Measurements from ENCODE around the gene PTRH2. TPM values are rescaled to one million over a fixed set of nuclear protein-coding genes. Genes with fewer than 3 reads are reported as not detected.
"Not testable (repeated sequence)": the region's sequence is repeated elsewhere in the genome, so short reads cannot be mapped to it uniquely, and the experiment has no call there.

Gene PTRH2
- total RNA-seq, 1 experiment from 2014 or later, result 40.8 TPM

- H3K18ac ChIP-seq (ENCODE audit: insufficient read length, low read depth, low read length), result no peak overlapping the region
- no peaks in the 10 kb centered on the region for H3K4me1 Mint-ChIP-seq
Observed at GRCh38 chr17:59666235-59666634, 41.0 kb downstream of the PTRH2 start.

DNA sequence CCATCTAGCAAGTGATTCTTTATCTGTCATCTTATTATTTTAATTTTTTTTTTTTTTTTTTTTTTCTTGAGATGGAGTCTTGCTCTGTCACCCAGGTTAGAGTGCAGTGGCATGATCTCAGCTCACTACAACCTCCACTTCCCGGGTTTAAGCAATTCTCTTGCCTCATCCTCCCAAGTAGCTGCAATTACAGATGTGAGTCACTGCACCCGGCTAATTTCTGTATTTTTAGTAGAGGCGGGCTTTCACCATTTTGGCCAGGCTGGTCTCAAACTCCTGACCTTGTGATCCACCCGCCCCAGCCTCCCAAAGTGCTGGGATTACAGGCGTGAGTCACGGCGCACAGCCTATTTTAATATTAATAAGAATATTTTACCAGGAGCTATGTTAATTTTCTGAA lies 50.6 kb downstream of the PTRH2 start:
- H3K9me3 ChIP-seq (ENCODE audit: control insufficient read depth, low read depth, low read length); H3K4me1 ChIP-seq (ENCODE audit: insufficient read depth, low read length); H2BK5ac ChIP-seq (ENCODE audit: insufficient read length, low read length); H3K23ac ChIP-seq (ENCODE audit: insufficient read length, low read depth, low read length); H2BK12ac ChIP-seq (ENCODE audit: insufficient read length, low read depth, low read length); H3K14ac ChIP-seq (ENCODE audit: insufficient read depth, low read length); H3K4ac ChIP-seq (ENCODE audit: low read depth, low read length); H3K79me1 ChIP-seq (ENCODE audit: insufficient read depth, low read depth, low read length, poor library complexity, severe bottlenecking); H3K18ac ChIP-seq (ENCODE audit: insufficient read length, low read depth, low read length); H2BK20ac ChIP-seq (ENCODE audit: low read depth, low read length, poor library complexity, severe bottlenecking); DNase-seq; H3K4me3 Mint-ChIP-seq; H3K27me3 ChIP-seq (ENCODE audit: insufficient read depth, low read length); H4K91ac ChIP-seq (ENCODE audit: insufficient read length, low read depth, low read length); H2AFZ ChIP-seq (ENCODE audit: low read length); H3K9me3 Mint-ChIP-seq; H3K4me2 ChIP-seq (ENCODE audit: insufficient read depth, insufficient read length, low read length); H4K20me1 ChIP-seq (ENCODE audit: control insufficient read depth, insufficient read depth, insufficient read length); H3K56ac ChIP-seq (ENCODE audit: insufficient read length, low read depth, low read length); H3K23me2 ChIP-seq (ENCODE audit: insufficient read length, low read depth, low read length, poor library complexity, severe bottlenecking); H2BK120ac ChIP-seq (ENCODE audit: low read depth, low read length, poor library complexity, severe bottlenecking); H4K5ac ChIP-seq (ENCODE audit: insufficient read length, low read depth, low read length); H2BK15ac ChIP-seq (ENCODE audit: low read depth, low read length); H3K27me3 Mint-ChIP-seq (ENCODE audit: low read depth); H3K27ac ChIP-seq (ENCODE audit: insufficient read length, low read depth, low read length); H4K8ac ChIP-seq (replicated peaks; ENCODE audit: insufficient read length, low read depth, low read length); H2AK5ac ChIP-seq (ENCODE audit: insufficient read length, low read length); H3K27ac Mint-ChIP-seq; H3K9ac ChIP-seq (ENCODE audit: extremely low read depth, insufficient read length, low read length); H3K79me2 ChIP-seq (ENCODE audit: insufficient read depth, low read length); H3K4me1 Mint-ChIP-seq; H3T11ph ChIP-seq (ENCODE audit: low read length): not testable (repeated sequence)
- WGBS (ENCODE audit: extremely low coverage, insufficient read length, low lambda C conversion rate), result no CpG with 5 or more reads among the region's 7 CpGs
- H3K36me3 Mint-ChIP-seq (ENCODE audit: insufficient read depth in 1 of 3, low read depth in 3 of 3), result peaks cover 37 to 85% (median 82%) of the 10 kb centered on the region in 3 experiments

More at GRCh38 chr17:59666235-59666634, 41.0 kb downstream of the PTRH2 start:
- no peak overlapping the region for H2BK5ac ChIP-seq (ENCODE audit: insufficient read length, low read length)
- H3K79me2 ChIP-seq (ENCODE audit: insufficient read depth, low read length), result no peaks in the 10 kb centered on the region
- no peaks in the 10 kb centered on the region for H4K20me1 ChIP-seq (ENCODE audit: control insufficient read depth, insufficient read depth, insufficient read length)
- H3K4me3 Mint-ChIP-seq, result no peak overlapping the region
- TF ChIP-seq CTCF (conservative IDR thresholded peaks at IDR 0.05), result no peak
- H3T11ph ChIP-seq (ENCODE audit: low read length), result no peak overlapping the region
- H3K23ac ChIP-seq (ENCODE audit: insufficient read length, low read depth, low read length), result no peak overlapping the region
- no peak overlapping the region for H2BK120ac ChIP-seq (ENCODE audit: low read depth, low read length, poor library complexity, severe bottlenecking)
- no peak overlapping the region for H2AFZ ChIP-seq (ENCODE audit: low read length)
- H2BK12ac ChIP-seq (ENCODE audit: insufficient read length, low read depth, low read length), result no peak overlapping the region
- H4K91ac ChIP-seq (ENCODE audit: insufficient read length, low read depth, low read length), result no peak overlapping the region
- DNase-seq, result no peak
- no peak overlapping the region for H3K56ac ChIP-seq (ENCODE audit: insufficient read length, low read depth, low read length)
- H3K27ac ChIP-seq (ENCODE audit: insufficient read length, low read depth, low read length), result no peak overlapping the region
- H3K9ac ChIP-seq (ENCODE audit: extremely low read depth, insufficient read length, low read length), result no peak overlapping the region
- H3K4me1 ChIP-seq (ENCODE audit: insufficient read depth, low read length), result no peaks in the 10 kb centered on the region
- no peak overlapping the region for H2BK20ac ChIP-seq (ENCODE audit: low read depth, low read length, poor library complexity, severe bottlenecking)
- H3K9me3 Mint-ChIP-seq, result no peaks in the 10 kb centered on the region
- H3K4me2 ChIP-seq (ENCODE audit: insufficient read depth, insufficient read length, low read length), result no peak overlapping the region
- peaks cover 18 to 85% (median 49%) of the 10 kb centered on the region in 3 experiments; a peak in 6 of 7 replicates for H3K36me3 Mint-ChIP-seq (ENCODE audit: insufficient read depth in 1 of 3, low read depth in 3 of 3)
- no peak overlapping the region for H2BK15ac ChIP-seq (ENCODE audit: low read depth, low read length)
- no peaks in the 10 kb centered on the region for H3K79me1 ChIP-seq (ENCODE audit: insufficient read depth, low read depth, low read length, poor library complexity, severe bottlenecking)
- no peaks in the 10 kb centered on the region for H3K27me3 Mint-ChIP-seq (ENCODE audit: low read depth)
- H3K27me3 ChIP-seq (ENCODE audit: insufficient read depth, low read length), result no peaks in the 10 kb centered on the region
- H3K9me3 ChIP-seq (ENCODE audit: control insufficient read depth, low read depth, low read length), result no peaks in the 10 kb centered on the region
- no CpG with 5 or more reads among the region's 5 CpGs for WGBS (ENCODE audit: extremely low coverage, insufficient read length, low lambda C conversion rate)
- no peak overlapping the region for H3K4ac ChIP-seq (ENCODE audit: low read depth, low read length)
- H4K8ac ChIP-seq (replicated peaks; ENCODE audit: insufficient read length, low read depth, low read length), result no peak overlapping the region
- H4K5ac ChIP-seq (ENCODE audit: insufficient read length, low read depth, low read length), result no peak overlapping the region
- no peak overlapping the region for H2AK5ac ChIP-seq (ENCODE audit: insufficient read length, low read length)
- H3K23me2 ChIP-seq (ENCODE audit: insufficient read length, low read depth, low read length, poor library complexity, severe bottlenecking), result no peaks in the 10 kb centered on the region
- no peak overlapping the region for H3K27ac Mint-ChIP-seq
- H3K14ac ChIP-seq (ENCODE audit: insufficient read depth, low read length), result no peak overlapping the region
